Stimulated activated naive CD4-positive, alpha-beta T cell (primary cell): ENCODE data around the gene HCFC2.
"Not testable (repeated sequence)": the region's sequence is repeated elsewhere in the genome, so short reads cannot be mapped to it uniquely, and the experiment has no call there.

Experiments used
- DNase-seq, 6 experiments: peaks; one replicate each; lab custom pipeline; 2025; lab: John Stamatoyannopoulos, UW

HCFC2 gene

DNA sequence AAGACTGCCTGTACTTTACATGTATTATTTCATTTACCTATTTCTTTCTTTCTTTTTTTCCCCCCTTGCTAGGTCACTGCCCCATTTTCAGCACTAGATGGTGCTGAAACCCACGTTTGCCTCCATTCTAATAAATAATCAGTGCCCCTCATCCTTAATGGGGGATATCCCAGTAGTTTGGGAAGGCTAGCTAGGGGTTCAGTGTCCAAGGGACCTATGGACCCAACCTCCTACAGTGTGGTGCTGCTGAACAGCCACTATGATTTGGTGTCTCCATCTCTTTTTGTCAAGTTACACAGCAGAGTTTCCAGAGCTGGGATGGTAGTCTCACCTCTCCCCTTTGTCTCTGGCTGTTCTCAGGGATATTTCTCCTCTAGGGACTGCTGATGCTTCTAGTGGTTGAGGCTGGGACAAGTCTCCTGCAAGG is 6.5 kb upstream of the HCFC2 start:
- peak in 1 of 6 experiments; percentile 8 for DNase-seq

DNA sequence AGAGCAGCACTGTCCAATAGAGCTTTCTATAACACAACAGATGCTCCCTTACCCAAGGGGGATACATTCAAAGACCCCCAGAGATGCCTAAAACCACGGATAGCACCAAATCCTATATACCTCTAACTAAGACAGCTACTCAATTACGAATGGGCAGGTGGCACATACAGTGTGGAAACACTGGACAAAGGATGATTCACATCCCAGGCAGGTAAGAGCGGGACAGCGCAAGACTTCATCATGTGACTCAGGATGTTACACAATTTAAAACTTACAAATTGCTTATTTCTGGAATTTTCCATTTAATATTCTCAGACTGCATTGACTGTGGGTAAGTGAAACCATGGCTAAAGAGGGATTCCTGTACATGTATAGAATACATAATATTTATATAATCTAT is 5.5 kb upstream of the HCFC2 start:
- no peak for DNase-seq

DNA sequence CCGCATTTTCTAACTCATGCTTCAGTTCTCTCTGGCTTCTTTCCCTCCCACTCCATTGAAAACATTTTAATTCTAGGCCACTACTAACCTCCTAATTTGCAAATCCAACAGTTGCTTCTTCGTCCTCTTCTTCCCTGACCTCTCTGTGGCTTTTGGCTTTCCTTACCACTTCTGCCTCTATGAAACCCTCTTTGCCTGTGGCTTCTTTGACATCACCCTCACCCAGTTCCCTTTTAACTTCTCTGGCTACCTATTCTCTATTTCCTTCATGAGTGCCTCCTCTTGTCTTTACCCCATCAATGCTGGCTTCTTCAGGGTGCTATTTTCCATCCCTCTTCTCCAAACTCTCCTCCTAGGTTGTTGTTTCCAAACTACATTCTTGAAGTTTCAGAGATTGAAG is 4.4 kb upstream of the HCFC2 start:
- DNase-seq, result no peak

- DNase-seq, result no peak
Measured at GRCh38 chr12:104060791-104061190, 3.5 kb upstream of the HCFC2 start.

- DNase-seq, result peak in 2 of 6 experiments; percentile 43 to 52
Measured at GRCh38 chr12:104063712-104064030, 660 bp upstream of the HCFC2 start.

DNA sequence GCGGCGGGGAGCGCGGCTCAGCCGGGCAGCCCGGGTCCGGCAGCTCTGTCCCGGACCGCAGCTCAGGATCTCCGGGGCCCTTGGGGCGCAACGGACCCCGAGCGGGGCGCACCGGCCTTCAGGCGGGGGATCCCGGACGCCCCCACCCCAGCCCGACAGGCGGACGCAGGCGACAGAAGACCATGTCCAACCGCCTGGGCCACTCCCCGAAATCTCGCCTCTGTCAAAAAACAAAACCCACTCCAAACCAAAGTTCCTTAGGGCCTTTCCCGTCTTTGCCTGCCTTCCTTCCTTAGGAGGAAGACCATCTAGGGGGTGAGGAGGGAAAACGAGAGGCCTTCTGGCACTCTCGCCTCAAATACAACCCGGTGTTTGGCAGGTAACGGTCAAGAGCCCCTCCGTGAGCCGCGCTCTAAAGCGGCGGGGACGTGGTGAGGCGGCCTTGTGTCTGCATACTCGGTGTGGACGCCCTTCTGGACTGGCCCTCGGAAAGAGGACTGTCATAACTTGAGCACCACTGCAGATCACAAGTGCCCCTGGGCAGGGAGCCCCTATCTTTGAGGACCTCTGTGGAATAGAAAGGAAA is 604 bp downstream of the HCFC2 start:
- peak in 1 of 6 experiments; percentile 16 for DNase-seq

DNA sequence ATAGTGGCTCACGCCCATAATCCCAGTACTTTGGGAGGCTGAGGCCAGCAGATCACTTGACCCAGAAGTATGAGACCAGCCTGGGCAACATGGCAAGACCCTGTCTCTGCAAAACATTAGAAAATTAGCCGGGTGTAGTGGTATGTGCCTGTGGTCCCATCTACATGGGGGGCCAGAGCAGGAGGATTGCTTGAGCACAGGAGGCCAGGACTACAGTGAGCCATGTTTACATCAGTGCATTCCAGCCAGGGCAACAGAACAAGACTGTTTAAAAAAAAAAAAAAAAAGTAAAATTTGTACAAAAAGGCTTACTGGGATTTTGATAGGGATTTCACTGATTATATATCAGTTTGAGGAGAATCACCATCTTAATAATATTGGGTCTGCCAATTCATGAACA is 7.8 kb downstream of the HCFC2 start:
- no peak for DNase-seq

DNA sequence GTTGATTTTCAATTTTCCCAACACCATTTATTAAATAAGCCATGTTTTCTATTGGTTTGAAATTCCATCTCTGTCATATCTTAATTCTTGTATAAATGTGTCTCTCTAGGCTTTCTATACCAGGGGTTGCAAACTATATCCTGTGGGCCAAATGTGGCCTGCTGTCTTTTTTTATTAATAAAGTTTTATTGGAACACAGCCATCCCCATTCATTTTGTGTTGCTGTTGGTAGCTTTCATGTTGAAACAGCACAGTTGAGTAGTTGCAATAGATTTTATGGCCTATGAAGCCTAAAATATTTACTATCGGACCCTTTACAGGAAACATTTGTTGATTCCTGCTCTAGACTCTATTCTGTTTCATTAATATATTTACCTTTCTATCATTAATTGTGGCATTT is 9.4 kb downstream of the HCFC2 start:
- no peak for DNase-seq

DNA sequence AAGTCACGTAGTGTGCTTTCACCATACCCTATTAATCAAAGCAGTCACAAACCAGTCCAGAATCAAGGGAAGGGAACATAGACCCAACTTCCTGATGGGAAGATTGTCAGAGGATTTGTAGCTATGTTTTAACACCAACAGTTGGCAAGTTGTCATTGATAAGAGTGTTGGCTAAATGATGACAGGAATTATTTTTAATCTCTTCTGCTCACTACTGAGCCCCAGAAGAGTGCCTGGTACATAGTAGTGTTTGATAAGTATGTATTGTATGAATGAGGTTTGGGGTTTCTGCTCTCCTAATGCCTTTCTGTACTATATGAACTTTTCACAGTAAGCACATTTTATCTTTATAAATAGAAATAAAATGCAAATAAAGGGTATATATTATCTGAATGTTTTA is 14.7 kb downstream of the HCFC2 start:
- no peak for DNase-seq

DNA sequence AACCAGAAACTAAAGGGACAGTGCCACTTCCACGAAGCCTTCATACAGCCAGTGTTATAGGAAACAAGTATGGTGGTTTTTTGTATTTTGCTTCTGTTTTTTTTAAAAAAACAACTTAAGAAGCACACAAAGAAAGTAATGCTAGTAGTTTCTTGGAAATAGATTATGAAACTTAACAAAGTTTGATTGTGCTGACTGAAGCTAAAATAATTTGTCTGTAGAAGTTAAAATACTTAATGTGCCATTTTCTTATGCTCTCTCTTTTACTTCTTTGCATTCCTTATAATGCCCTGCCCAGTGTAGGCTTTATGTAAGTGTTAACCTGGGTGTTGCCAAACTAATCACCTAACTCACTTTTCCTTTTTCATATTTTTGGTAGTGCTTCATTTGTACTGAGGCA is 16.4 kb downstream of the HCFC2 start:
- no peak for DNase-seq

DNA sequence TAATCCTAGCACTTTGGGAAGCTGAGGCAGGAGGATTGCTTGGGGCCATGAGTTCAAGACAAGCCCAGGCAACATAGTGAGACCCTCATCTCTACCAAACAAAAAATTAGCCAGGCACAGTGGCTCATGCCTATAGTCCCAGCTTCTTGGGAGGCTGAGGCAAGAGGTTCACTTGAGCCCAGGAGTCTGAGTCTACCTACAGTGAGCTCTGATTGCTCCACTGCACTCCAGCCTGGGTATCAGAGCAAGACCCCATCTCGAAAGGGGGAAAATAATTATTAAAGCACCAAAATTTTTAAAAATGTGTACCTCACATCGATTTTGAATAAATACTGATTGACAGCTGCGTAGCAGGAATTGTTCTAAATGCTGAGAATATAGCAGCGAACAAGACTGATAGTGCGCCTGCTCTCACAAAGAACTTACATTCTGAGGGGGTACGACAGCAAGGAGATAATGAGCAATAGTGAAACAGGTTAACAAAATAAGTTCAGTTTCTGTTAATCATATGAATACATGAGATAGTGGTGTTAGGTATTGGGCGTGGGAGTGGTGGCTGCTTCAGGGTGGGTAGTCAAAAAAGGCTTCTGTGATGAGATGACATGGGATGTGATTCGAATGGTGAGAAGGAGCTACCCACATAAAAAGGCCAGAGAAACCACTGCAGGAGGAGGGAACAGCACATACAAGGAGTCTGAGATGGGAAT is 19.6 kb downstream of the HCFC2 start:
- DNase-seq, result no peak

GRCh38 chr12:104090685-104091084 is 26.4 kb downstream of the HCFC2 start:
- no peak for DNase-seq

- no peak for DNase-seq
Measured at GRCh38 chr12:104091136-104091535, 26.8 kb downstream of the HCFC2 start.

- no peak for DNase-seq
Measured at GRCh38 chr12:104094284-104094683, 30.0 kb downstream of the HCFC2 start.

DNA sequence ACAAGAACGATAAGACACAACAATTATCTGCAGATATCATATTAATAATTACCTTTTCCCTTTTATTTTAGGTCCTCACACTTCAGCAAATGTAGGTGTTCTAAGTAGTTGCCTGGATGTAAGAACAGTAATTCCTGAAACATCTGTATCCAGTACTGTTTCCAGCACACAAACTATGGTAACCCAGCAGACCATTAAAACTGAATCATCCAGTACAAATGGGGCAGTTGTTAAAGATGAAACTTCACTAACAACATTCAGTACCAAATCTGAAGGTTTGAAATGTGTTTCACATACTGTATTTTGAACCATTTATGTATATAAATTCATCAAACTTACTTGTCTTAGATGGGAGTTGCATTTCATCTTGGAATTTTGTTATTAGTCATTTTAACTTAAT is 31.0 kb downstream of the HCFC2 start:
- DNase-seq, result no peak

- DNase-seq, result no peak
Measured at GRCh38 chr12:104097954-104098353, 33.6 kb downstream of the HCFC2 start.

GRCh38 chr12:104105461-104105860 is 41.1 kb downstream of the HCFC2 start:
- DNase-seq, result no peak

- DNase-seq, result no peak
Measured at GRCh38 chr12:104106965-104107364, 42.6 kb downstream of the HCFC2 start.

DNA sequence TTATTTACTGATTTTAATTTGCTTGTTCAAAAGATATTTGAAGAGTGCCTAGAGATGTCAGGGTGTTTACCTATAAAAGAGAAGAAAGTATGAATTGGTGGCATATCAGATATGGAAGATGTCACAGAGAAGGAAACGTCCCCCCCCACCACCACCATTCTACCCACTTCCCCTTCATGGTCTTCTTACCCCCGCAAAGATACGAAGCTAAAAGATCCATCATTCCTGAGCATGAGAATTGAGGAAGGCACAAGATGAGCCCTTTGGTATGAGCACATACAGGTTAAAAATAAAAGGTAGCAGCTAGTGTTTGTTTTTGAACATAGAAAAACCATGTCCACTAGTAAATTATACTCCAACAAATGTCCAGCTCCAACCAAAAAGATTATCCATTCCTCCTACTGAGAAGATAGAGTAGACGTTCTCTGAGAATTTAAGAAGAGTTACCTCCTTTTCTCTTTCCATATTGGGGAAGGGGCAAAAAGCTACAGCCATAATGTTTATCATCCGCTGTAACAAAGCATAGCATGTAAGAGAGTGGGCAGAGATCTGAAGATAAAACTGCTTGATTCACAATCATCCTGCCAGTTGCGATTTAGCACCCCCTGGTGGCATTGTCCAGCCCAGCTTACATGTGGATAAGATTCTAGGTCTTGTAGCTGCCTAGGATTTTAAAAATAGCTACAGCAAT is 44.6 kb downstream of the HCFC2 start:
- peak; percentile 69 to 87 (median 76) for DNase-seq

DNA sequence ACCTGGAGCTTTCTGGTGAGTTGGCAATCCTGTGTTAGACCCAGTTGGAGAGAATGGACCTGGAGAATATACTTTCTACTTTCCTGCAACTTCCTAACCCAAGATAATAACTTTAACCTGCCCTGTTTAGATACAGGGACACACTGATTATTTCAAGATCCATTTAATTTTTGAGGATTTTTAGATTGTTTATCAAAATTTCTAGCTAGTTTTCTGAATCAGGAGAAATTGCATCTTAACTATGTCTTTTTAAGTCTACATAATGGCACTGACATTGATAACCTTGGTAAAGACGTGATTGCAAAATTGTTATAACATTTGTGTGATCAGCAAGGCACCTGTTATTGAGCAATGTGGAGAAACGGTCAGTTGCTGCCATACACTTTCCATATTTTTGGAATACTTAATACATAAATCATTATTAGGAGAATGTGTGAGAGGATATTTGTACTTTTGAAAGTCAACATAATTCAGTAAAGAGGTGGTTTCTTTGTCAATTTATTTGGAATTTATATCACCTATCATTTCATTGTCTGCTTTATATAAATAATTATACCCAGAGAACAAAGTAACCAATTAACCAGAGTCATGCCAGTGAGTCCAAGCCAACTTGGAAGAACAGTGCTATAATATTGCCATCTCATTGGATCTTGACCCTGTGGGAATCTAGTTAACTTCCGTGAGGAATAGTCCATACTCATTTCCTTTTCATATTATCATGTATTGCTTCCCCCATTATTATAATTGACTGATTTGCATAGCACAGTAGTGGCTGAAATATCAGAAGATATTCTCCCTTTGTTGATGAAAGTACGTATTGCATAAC is 45.3 kb downstream of the HCFC2 start:
- DNase-seq, result no peak

GRCh38 chr12:104114834-104115586 is 50.7 kb downstream of the HCFC2 start:
- not testable (repeated sequence) for DNase-seq

GRCh38 chr12:104115587-104115975 is 51.2 kb downstream of the HCFC2 start:
- no peak for DNase-seq
